Pancreas (tissue), 10 donors: Measurements from ENCODE around the gene EFNB2. TPM values are rescaled to one million over a fixed set of nuclear protein-coding genes. Genes with fewer than 3 reads are reported as not detected.

ENCODE experiments used
- ATAC-seq, 4 donors: fragments of 200-7000 bp; cut with Tn5 transposase; one replicate each; pipeline versions ENCODE4 v1.8.0 to v1.9.1; 2020; ENCODE audit warnings: mild to moderate bottlenecking in 4 of 4, moderate library complexity in 4 of 4
- DNase-seq, 6 donors: peaks; one replicate each; pipeline ENCODE4 v3.0.0-alpha.2; 2020
- FAIRE-seq: peaks from 2 replicates; lab custom pipeline; 2012; peaks lifted over from hg19 to GRCh38; lab: Jason Lieb, UNC
- H3K27ac ChIP-seq, 4 donors: fragments of 200-600 bp; sonication (generic); 1 replicate in 3 of 4; 2 replicates in 1 of 4; pipeline versions ENCODE4 v1.5.0 to v1.8.0; 2020
- H3K27me3 ChIP-seq, 4 donors: fragments of 200-600 bp; one replicate each; pipeline ENCODE4 v1.8.0; 2021
- H3K36me3 ChIP-seq, 3 donors: fragments of 200-600 bp; sonication (generic) in 1 of 3; one replicate each; pipeline versions ENCODE4 v1.5.0 to v1.8.0; 2020 to 2021
- H3K4me1 ChIP-seq, 3 donors: fragments of 200-600 bp; one replicate each; pipeline ENCODE4 v1.8.0; 2021
- H3K4me3 ChIP-seq, 4 donors: fragments of 200-600 bp; sonication (generic) in 2 of 4; one replicate each; pipeline versions ENCODE4 v1.5.0 to v1.8.0; 2020 to 2021
- H3K9me3 ChIP-seq, 4 donors: fragments of 200-600 bp; one replicate each; pipeline ENCODE4 v1.8.0; 2021
- WGBS, 2 donors: extraction: QIAGEN DNeasy Blood & Tissue Kit; methylation state at CpG; one replicate each; pipeline ENCODE4 v1.1.7; 2013; 5-methylcytosine and 5-hydroxymethylcytosine counted together
- intact Hi-C, 3 donors: fragments of 100-400 bp; cut with DNase I; formaldehyde crosslinking; loops; one replicate each; pipeline versions ENCODE4 v1.11.1 to v1.14.2; 2022
- polyA plus RNA-seq, 2 donors: library from polyadenylated mRNA; stranded (reverse); fragments of 200-250 nt; gene quantifications; one replicate each; pipeline ENCODE4 v1.2.3, GENCODE V29; 2013
- total RNA-seq, 6 donors: library from RNA; stranded (reverse); fragmentation: NEBNext Ultra II Directional in 4 of 6; extraction: Animal tissue kit (Norgen Biotek cat#: 25700) in 4 of 6; gene quantifications; one replicate each; pipeline versions ENCODE4 v1.2.1 to v1.2.4, GENCODE V29; 2021 to 2023
- TF ChIP-seq, protein P1 (sequence below), 4 donors: fragments of 200-600 bp; sonication (generic) in 3 of 4; IDR thresholded peaks; one replicate each; pipeline versions ENCODE4 v1.5.0 to v1.8.0; 2021; ENCODE audit warnings: antibody characterized with exemption in 4 of 4
- donor health status: healthy with polysubstance abuse.
- donor health status: DM: no; HTN: no; CAD: no; lungs with moderate emphysema.
- donor health status: DM: no; HTN: no; CAD: no.
- donor health status: control.
- donor health status: control.
- donor health status: Bipolar disorder and iron deficiency.
- donor health status: DM: yes; HTN: yes; CAD: no.
- donor health status: DM: no; HTN: no; CAD: no.
- donor health status: DM: no; HTN: no; CAD: no.
- donor health status: DM: yes; HTN: yes; CAD: no.

EFNB2 gene
- total and polyA plus RNA-seq, 8 donors = 2.4 to 8.0 (median 3.0) TPM

DNA sequence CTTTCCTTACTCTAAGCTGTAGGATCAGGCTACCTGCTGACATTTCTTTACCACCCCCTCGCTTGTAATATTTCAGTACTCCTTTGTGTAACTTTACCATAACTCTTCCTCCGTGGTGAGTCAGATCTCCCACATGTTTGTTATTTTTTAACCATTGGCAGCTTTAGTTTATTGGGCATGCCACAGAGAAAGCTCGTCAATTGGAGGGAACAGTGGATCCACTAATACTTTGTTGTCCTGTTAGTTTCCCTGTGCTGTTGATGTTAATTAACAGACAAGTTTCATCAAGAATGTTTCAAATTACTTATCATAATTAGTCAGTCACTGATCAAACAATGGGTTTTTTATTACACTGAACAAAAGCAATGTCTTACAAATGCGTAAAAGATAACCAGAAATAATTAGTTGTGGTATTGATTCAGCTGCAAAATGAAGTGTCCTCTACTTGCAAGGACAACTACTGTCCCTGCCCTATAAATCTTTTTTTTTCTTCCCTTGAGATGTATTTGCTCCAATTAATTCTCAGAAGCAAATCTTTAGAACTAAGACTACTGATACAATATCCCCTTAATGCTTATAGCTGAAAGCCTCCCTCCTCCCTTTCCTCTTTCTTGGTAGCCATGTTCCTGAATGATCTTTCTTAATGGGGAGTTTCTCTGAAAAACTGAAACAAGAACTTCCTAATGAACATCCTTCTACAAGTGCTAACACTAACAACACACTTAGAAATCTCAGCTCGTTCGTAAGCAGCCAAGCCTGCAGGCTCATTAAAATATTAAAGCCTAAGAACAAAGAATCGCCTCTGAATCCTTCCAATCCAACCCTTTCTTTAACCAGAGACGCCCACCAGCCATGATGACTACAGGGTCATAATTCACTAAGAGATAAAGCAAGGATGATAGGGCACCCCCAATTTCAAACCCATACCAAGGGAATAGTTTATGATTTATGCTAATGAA lies 22.2 kb downstream of the EFNB2 start:
- no peak overlapping the region for H3K4me3 ChIP-seq
- TF ChIP-seq, protein P1, sequence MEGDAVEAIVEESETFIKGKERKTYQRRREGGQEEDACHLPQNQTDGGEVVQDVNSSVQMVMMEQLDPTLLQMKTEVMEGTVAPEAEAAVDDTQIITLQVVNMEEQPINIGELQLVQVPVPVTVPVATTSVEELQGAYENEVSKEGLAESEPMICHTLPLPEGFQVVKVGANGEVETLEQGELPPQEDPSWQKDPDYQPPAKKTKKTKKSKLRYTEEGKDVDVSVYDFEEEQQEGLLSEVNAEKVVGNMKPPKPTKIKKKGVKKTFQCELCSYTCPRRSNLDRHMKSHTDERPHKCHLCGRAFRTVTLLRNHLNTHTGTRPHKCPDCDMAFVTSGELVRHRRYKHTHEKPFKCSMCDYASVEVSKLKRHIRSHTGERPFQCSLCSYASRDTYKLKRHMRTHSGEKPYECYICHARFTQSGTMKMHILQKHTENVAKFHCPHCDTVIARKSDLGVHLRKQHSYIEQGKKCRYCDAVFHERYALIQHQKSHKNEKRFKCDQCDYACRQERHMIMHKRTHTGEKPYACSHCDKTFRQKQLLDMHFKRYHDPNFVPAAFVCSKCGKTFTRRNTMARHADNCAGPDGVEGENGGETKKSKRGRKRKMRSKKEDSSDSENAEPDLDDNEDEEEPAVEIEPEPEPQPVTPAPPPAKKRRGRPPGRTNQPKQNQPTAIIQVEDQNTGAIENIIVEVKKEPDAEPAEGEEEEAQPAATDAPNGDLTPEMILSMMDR (IDR thresholded peaks at IDR 0.05) = no peak
- H3K9me3 ChIP-seq = no peaks in the 10 kb centered on the region
- no peak for FAIRE-seq
- no peaks in the 10 kb centered on the region for H3K4me1 ChIP-seq
- WGBS, 2 donors = 57 to 75% methylated on average over 8 of the region's 8 CpGs
- H3K27ac ChIP-seq = no peak overlapping the region
- intact Hi-C loops = no loop called here
- no peaks in the 10 kb centered on the region for H3K36me3 ChIP-seq
- no peaks in the 10 kb centered on the region for H3K27me3 ChIP-seq
- DNase-seq = no peak
- no peak for ATAC-seq

DNA sequence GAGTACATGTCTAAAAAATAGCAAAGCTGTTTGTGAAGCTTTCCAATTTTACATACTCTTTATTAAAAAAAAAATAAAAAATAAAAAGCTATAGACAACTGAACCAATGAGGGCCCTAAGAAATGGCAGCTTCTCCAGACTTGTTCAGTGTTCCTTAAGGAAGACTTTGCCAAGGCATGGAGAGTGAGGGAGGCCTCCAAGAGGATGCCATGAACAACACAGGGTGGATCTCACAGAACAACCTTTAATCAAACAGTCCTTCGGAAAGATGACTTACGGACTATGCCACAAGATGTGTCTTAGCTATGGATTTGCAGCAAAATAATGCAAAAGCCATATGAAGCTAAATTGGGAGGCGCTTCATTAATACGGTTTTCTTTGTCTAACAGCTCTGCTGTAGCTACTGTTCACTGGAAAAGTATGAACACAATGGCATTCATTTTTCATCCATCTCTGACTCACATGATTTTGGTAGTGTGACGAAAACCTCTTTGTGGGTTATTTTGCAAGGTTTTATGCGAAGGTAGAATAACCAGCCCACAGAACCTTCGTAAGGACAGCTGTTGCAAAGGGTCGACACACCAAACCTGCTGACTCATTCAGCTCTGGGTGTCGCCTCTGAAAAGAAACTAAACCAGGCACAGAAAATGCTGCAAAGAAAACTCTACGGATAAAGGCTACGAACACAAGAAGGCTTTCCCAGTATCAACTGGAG lies 27.7 kb downstream of the EFNB2 start:
- no peak overlapping the region for H3K4me3 ChIP-seq
- H3K36me3 ChIP-seq = no peaks in the 10 kb centered on the region
- FAIRE-seq (no peak), DNase-seq (no peak), ATAC-seq (no peak)
- no peaks in the 10 kb centered on the region for H3K27me3 ChIP-seq
- TF ChIP-seq, protein P1 (IDR thresholded peaks at IDR 0.05) = no peak
- no peaks in the 10 kb centered on the region for H3K4me1 ChIP-seq
- intact Hi-C loops = no loop called here
- 81 to 89% methylated on average over 11 of the region's 11 CpGs for WGBS, 2 donors
- H3K9me3 ChIP-seq = no peaks in the 10 kb centered on the region
- no peak overlapping the region for H3K27ac ChIP-seq

DNA sequence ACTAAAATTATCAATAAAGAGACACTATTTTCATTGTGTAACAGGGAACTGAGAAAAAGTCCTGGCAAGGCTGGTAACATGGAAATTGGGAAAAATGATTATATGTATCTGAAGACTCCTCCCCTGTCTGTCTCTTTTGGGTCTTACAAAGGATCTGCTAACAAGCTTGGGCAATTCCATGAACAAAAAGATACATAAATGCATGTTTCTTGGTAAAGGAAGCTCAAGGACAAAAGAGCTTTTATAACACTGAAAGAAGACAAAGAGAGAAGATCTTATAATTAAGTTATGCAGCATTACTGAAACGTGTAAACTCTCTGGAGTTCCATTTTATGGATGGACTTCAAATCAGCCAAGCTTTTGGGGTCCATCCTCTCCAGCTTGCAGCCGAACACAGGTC lies 29.2 kb downstream of the EFNB2 start:
- DNase-seq = no peak
- intact Hi-C loops = no loop called here
- H3K4me1 ChIP-seq = no peaks in the 10 kb centered on the region
- WGBS, 2 donors = 61 to 72% methylated on average over 2 of the region's 2 CpGs
- no peaks in the 10 kb centered on the region for H3K9me3 ChIP-seq
- H3K27ac ChIP-seq = no peak overlapping the region
- H3K36me3 ChIP-seq = no peaks in the 10 kb centered on the region
- ATAC-seq = no peak
- no peak overlapping the region for H3K4me3 ChIP-seq
- FAIRE-seq = no peak
- TF ChIP-seq, protein P1 (IDR thresholded peaks at IDR 0.05) = no peak
- no peaks in the 10 kb centered on the region for H3K27me3 ChIP-seq

DNA sequence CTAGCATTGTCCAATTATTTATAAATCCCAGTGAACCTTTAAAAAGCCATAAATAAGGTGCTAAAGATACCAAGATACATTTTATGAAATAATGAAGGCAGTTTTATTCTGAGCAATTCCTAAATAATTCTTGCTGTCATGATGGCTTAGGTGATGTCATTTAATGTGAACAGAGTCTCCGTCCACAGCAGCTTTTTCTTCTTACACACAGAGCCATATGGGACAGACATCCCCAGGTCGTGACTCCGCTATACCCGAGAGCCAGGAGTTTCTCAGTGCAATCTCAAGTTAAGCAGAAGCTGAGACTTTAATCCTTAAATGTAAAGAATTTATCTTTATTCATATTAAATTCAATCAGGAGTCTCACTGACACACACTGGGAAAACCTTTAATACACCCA lies 29.7 kb downstream of the EFNB2 start:
- H3K27ac ChIP-seq = no peak overlapping the region
- FAIRE-seq = no peak
- no peaks in the 10 kb centered on the region for H3K4me1 ChIP-seq
- TF ChIP-seq, protein P1 (IDR thresholded peaks at IDR 0.05) = no peak
- H3K9me3 ChIP-seq = no peaks in the 10 kb centered on the region
- no peaks in the 10 kb centered on the region for H3K27me3 ChIP-seq
- no peak for ATAC-seq
- 82 to 87% methylated on average over 4 of the region's 4 CpGs for WGBS, 2 donors
- H3K36me3 ChIP-seq = no peaks in the 10 kb centered on the region
- H3K4me3 ChIP-seq = no peak overlapping the region
- intact Hi-C loops = no loop called here
- no peak for DNase-seq
